ENCODE results near the gene TCL1A. TPM values are rescaled to one million over a fixed set of nuclear protein-coding genes. Genes with fewer than 3 reads are reported as not detected.
"Not testable (repeated sequence)": the region's sequence is repeated elsewhere in the genome, so short reads cannot be mapped to it uniquely, and the experiment has no call there.

TCL1A gene, protein sequence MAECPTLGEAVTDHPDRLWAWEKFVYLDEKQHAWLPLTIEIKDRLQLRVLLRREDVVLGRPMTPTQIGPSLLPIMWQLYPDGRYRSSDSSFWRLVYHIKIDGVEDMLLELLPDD
- under 1 TPM in 1 of 10 donors, not detected in 9; 0.58 TPM for total RNA-seq
- under 1 TPM in 1 of 2 donors, not detected in 1; 0.33 TPM for polyA plus RNA-seq
- long read RNA-seq, donor 1, result 0 reads
- long read RNA-seq, donor 2, result 0 reads
- long read RNA-seq, donor 3, result 0 reads

DNA sequence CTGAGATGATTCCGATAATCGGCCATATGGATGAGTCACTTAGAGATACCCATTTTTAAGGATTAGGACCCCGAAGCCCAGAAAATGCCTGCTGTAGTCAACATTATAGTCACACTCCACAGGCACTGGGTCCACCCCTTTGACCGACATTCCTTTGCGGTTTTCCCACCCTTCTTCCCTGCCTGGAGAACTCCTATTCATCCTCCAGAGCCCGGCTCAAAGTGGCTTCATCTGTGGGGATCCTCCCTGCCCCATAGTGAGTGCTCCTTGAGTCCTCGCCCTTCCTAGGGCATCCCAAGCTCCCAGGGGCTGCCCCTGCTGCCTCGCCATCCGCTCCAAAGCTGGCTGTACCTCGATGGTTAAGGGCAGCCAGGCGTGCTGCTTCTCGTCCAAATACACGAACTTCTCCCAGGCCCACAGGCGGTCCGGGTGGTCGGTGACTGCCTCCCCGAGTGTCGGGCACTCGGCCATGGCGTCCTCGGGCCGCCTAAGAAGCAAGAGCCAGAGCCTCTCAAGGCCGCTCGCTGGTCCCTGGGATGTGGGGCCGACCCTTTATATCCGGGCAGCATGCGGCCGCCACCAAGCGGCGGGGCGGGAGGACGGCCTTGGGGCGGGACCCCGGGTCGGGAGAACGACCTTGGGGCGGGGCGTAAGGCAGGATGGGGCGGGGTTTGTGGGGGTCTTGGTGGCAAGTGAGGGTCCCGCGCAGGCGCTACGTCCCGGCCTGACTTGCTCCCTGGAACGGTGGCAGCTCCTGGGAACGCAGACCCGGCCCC, at the start of gene TCL1A:
Gene TCL1A, minus strand, starts transcription at position 530 of the 776 bp plus-strand sequence. Its CDS starts 59 bp downstream, at position 471.
- no peak for ATAC-seq
- no peak for DNase-seq
- Histone ChIP-seq H3K36me3 (no peaks in the 10 kb centered on the region), H3K4me1 (no peaks in the 10 kb centered on the region), H3K27me3 (peaks cover 0 to 54% (median 28%) of the 10 kb centered on the region in 7 donors), H3K9me3 (peaks cover 0 to 4% (median 0%) of the 10 kb centered on the region in 11 donors), H3K27ac (no peak within 1 kb of the TSS), H3K4me3 (no peak within 1 kb of the TSS)
- intact Hi-C loops (cut with DNase I), result no loop called here
- TF ChIP-seq, protein P1, sequence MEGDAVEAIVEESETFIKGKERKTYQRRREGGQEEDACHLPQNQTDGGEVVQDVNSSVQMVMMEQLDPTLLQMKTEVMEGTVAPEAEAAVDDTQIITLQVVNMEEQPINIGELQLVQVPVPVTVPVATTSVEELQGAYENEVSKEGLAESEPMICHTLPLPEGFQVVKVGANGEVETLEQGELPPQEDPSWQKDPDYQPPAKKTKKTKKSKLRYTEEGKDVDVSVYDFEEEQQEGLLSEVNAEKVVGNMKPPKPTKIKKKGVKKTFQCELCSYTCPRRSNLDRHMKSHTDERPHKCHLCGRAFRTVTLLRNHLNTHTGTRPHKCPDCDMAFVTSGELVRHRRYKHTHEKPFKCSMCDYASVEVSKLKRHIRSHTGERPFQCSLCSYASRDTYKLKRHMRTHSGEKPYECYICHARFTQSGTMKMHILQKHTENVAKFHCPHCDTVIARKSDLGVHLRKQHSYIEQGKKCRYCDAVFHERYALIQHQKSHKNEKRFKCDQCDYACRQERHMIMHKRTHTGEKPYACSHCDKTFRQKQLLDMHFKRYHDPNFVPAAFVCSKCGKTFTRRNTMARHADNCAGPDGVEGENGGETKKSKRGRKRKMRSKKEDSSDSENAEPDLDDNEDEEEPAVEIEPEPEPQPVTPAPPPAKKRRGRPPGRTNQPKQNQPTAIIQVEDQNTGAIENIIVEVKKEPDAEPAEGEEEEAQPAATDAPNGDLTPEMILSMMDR (IDR thresholded peaks at IDR 0.05), result no peak
- 39 to 44% methylated on average over 47 of the region's 47 CpGs for WGBS, 2 donors

DNA sequence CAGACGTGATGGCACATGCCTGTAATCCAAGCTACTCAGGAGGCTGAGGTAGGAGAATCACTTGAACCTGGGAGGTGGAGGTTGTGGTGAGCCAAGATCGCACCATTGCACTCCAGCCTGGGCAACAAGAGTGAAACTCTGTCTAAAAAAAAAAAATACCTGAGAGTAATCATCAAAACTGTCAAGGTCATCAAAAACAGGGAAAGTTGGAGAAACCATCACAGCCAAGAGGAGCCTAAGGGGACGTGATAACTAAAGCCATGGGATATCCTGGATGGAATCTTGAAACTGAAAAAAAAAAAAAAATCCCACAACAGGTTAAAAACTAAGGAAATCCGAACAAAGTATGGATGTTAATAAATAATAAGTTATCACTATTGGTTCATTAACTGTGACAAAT, 49.1 kb upstream of the TCL1A start:
- intact Hi-C loops (cut with DNase I), result not testable (repeated sequence)
- H3K27me3 ChIP-seq, result peaks cover 0 to 47% (median 31%) of the 10 kb centered on the region in 7 donors

DNA sequence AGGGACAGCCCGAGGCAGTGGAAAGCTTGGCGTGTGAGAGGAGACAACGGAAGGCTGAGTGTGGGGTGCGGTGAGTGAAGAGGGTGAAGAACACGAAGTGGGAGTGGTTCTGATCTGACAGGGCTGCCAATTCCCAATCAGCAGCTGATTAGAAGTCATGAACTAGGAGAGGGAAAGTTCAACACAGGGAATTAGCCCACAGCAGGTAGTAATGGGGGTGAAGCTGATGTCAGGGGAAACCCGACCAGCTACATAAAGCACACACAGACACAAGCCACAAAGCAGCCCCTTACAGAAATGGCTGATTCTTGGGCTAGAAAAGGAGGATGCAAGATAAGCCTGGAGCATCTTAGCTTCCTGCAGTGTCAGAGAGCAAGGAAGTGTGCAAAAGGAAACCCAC, 47.5 kb upstream of the TCL1A start:
- no peak overlapping the region for H3K4me3 ChIP-seq
- DNase-seq, result no peak
- no peak for ATAC-seq
- H3K9me3 ChIP-seq, result no peaks in the 10 kb centered on the region
- no peaks in the 10 kb centered on the region for H3K36me3 ChIP-seq
- 8 to 27% methylated on average over 6 of the region's 6 CpGs for WGBS, 2 donors
- no peaks in the 10 kb centered on the region for H3K4me1 ChIP-seq
- TF ChIP-seq, protein P1 (IDR thresholded peaks at IDR 0.05), result no peak
- intact Hi-C loops (cut with DNase I), result no loop called here
- H3K27ac ChIP-seq, result no peak overlapping the region
- H3K27me3 ChIP-seq, result peaks cover 0 to 41% (median 28%) of the 10 kb centered on the region in 7 donors

More for the DNA sequence above, 49.1 kb upstream of the TCL1A start:
- WGBS, 2 donors, result 69 to 70% methylated on average over 4 of the region's 4 CpGs
- H3K27ac ChIP-seq, H3K4me3 ChIP-seq, DNase-seq, H3K4me1 ChIP-seq, ATAC-seq, H3K36me3 ChIP-seq, H3K9me3 ChIP-seq: not testable (repeated sequence)

DNA sequence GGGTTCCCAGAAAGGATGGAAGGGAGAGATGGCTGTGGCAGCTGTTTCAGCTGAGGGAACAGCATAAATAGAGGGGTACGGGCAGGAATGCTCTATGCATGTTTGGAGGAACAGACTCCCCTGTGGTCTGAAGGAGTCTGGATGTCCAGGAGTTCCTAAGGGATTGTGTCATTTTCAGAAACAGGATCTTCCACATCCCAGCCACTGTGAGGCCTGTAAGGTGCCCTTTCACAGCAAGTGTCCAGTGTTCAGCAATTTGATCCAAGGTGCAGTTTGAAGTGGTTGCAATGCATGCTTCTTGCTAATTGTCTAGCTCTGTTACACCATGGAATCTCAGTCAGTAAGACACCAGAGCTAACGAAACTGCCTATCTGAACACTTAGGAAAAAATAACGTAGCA, 46.7 kb upstream of the TCL1A start:
- intact Hi-C loops (cut with DNase I), result no loop called here
- no peak overlapping the region for H3K27ac ChIP-seq
- no peaks in the 10 kb centered on the region for H3K9me3 ChIP-seq
- no peaks in the 10 kb centered on the region for H3K4me1 ChIP-seq
- TF ChIP-seq, protein P1 (IDR thresholded peaks at IDR 0.05), result no peak
- no peaks in the 10 kb centered on the region for H3K36me3 ChIP-seq
- ATAC-seq, result no peak
- no peak overlapping the region for H3K4me3 ChIP-seq
- peaks cover 0 to 44% (median 28%) of the 10 kb centered on the region in 7 donors for H3K27me3 ChIP-seq
- no peak for DNase-seq
- 65 to 70% methylated on average over 3 of the region's 3 CpGs for WGBS, 2 donors

DNA sequence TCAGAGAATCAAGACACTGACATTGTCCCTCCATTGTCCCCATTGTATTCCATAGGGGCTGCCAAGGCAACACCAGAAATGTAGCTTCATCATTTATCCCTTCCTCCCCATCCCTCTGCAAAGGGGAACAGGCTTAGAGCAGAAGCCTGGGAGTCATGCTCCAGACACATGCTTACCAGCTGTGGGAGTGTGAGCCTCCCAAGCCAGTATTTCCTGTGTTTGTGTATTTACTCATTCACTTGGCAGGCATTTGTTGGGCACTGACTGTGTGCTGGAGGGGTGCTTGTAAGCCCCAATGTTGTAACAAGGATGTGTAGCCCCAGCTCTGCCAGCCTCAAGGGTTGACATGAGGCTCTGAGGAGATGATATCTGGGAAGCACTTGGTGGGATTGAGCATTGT, 46.0 kb upstream of the TCL1A start:
- ATAC-seq, result no peak
- Histone ChIP-seq H3K27ac (no peak overlapping the region), H3K4me1 (no peaks in the 10 kb centered on the region), H3K9me3 (no peaks in the 10 kb centered on the region), H3K27me3 (peaks cover 0 to 45% (median 28%) of the 10 kb centered on the region in 7 donors), H3K4me3 (no peak overlapping the region), H3K36me3 (no peaks in the 10 kb centered on the region)
- intact Hi-C loops (cut with DNase I), result no loop called here
- TF ChIP-seq, protein P1 (IDR thresholded peaks at IDR 0.05), result no peak
- no peak for DNase-seq
